Measurements from ENCODE around the gene TBCD. TPM values are rescaled to one million over a fixed set of nuclear protein-coding genes. Genes with fewer than 3 reads are reported as not detected.

Gene TBCD
- total RNA-seq, 2 experiments from 2014 or later = 71.8 to 75.3 TPM

DNA sequence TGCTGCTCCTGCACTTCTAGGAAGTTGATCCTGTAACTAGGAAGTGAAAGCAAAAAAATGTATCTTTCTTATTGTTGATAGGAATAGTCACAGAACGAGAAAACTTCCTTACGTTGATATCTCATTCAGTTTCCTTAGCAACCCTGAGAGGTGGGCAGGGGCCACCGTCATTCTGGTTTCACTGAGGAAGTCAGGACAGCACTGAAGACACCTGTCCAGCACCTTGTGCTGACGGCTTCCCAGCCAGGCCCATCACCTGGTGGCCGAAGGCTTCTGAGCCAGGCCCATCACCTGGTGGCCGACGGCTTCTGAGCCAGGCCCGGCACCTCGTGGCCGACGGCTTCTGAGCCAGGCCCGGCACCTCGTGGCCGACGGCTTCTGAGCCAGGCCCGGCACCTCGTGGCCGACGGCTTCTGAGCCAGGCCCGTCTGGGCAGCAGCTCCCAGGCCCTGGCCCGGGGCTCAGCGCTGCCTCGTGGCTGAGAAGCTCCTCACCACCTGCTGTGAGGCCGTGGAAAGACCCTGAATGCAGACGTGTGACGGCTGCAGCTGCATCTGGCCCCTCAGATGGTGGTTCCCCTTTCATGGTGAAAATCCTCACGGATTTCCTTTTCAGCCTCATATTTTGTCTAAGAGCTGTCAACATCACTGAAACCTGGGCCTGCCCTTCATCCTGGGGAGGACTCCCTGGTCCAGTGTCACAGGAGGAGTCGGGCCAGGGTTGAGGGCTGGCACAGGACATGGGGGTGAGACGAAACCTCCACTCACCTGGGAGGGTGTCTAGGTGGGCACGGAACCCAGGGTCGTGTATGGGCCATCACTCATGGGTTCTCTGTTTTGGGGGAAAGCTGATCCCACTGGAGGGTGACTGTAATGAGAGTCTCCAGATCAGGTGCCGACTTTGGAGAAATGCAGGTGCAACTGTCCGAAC lies 121.0 kb downstream of the TBCD start:
- no peak for DNase-seq
- Mint-ChIP-seq H3K27me3 (ENCODE audit: low read depth) (no peaks in the 10 kb centered on the region), H3K9me3 (no peaks in the 10 kb centered on the region), H3K27ac (no peak overlapping the region), H3K36me3 (ENCODE audit: low read depth) (peaks cover 20% of the 10 kb centered on the region), H3K4me3 (no peak overlapping the region), H3K4me1 (ENCODE audit: low read depth) (peaks cover 31% of the 10 kb centered on the region)
- intact Hi-C loops (cut with micrococcal nuclease) = no loop called here
- CTCF ChIA-PET = interaction anchor here (0.5 kb wide), 1 partner anchor 68 kb away, joined by 3 read pairs; no protein-coding TSS in a partner anchor

DNA sequence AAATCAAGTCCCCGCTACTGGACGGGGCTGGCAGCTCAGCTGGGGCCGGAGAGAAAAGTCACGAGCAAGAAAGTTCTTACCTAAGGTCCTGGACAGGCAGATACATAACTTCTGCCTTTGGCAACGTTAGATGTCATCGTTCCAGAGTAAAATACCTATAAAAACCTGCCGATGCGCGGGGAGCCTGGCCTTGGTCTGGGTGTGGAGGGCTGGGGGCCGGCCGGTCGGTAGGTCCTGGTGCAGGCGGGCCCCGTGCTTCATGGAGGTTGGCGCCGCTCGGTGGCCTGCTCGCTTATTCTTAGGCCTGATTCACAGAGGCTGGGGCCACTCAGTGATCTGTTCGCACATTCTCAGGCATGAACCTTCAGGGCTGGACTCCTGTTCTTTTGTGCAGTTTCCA lies 121.7 kb downstream of the TBCD start:
- no peak overlapping the region for H3K27ac Mint-ChIP-seq
- peaks cover 37% of the 10 kb centered on the region for H3K4me1 Mint-ChIP-seq (ENCODE audit: low read depth)
- no peaks in the 10 kb centered on the region for H3K27me3 Mint-ChIP-seq (ENCODE audit: low read depth)
- intact Hi-C loops (cut with micrococcal nuclease) = no loop called here
- no peak for DNase-seq
- no peaks in the 10 kb centered on the region for H3K9me3 Mint-ChIP-seq
- peaks cover 20% of the 10 kb centered on the region for H3K36me3 Mint-ChIP-seq (ENCODE audit: low read depth)
- no peak overlapping the region for H3K4me3 Mint-ChIP-seq
- CTCF ChIA-PET = no interaction called here

DNA sequence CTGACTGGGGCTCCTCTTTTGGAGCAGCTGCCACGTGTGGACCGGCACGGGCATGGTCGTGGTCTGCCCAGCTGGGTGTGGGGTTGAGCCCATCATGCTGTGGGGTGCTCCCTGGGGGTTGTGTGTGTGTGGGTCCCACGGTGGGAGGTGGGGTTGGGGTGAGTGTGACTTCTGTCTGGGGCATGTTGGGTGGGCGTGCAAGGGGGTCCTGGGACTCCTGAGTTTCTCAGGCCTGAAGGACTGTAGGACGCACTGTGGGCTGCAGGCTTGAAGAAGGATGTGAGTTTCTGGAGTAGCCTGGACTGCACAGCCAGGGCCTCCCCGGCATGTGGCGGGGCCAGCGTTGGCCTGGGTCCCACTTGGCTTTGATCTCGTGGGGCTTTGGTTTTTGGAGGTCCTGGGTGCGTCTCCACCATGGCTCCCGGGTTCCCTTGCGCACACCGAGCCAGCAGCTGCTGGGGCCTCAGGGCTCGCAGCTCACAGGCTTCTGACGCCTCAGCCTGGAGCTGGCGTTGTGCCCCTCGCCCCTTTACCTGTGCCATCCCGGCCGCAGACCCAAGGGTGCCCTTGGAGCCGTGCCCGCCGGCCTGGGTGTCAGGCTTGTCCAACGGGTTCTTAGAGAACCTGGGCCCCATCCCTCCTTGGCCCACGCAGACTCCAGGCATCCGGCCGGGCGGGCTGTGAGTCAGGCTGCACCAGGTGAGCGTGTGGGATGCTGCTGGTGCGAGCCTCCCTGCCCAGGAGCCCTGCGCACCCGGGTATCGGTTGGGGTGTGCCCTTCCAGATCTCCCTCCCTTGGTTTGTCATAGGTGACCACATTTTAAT lies 122.4 kb downstream of the TBCD start:
- intact Hi-C loops (cut with micrococcal nuclease) = no loop called here
- Mint-ChIP-seq H3K27ac (no peak overlapping the region), H3K4me3 (no peak overlapping the region), H3K4me1 (ENCODE audit: low read depth) (peaks cover 43% of the 10 kb centered on the region), H3K36me3 (ENCODE audit: low read depth) (peaks cover 20% of the 10 kb centered on the region), H3K27me3 (ENCODE audit: low read depth) (no peaks in the 10 kb centered on the region), H3K9me3 (no peaks in the 10 kb centered on the region)
- CTCF ChIA-PET = interaction anchor here (0.6 kb wide), 1 partner anchor 13 kb away, joined by 3 read pairs; no protein-coding TSS in a partner anchor
- DNase-seq = no peak

DNA sequence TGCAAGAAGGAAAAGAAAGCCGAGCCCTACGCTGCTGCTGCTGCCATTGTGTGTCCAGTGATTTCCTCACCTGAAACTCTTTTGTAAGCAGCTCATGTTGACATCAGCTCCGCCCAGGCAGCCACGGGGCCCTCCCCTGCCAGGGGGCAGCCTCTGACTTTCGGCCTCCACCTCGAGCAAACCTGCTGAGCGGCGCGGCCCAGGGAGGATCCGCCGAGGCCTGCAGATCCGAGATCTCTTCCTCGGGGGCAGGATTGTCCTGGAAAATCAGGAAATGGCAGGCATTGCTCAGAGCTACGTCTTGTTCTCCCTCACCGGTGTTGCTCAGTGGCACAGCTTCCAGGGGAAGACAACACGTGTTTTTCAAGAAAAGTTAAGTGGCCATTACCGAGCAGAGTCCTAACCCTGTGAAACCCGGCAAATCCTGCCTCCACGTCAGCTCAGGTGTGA lies 123.6 kb downstream of the TBCD start:
- no peak overlapping the region for H3K4me3 Mint-ChIP-seq
- H3K36me3 Mint-ChIP-seq (ENCODE audit: low read depth) = peaks cover 13% of the 10 kb centered on the region
- H3K27me3 Mint-ChIP-seq (ENCODE audit: low read depth) = no peaks in the 10 kb centered on the region
- H3K4me1 Mint-ChIP-seq (ENCODE audit: low read depth) = peaks cover 46% of the 10 kb centered on the region
- CTCF ChIA-PET = interaction anchor here (1.0 to 1.2 kb wide), 2 partner anchors 10 kb away, joined by 4 to 5 read pairs; no protein-coding TSS in a partner anchor
- DNase-seq = no peak
- no peak overlapping the region for H3K27ac Mint-ChIP-seq
- intact Hi-C loops (cut with micrococcal nuclease) = no loop called here
- no peaks in the 10 kb centered on the region for H3K9me3 Mint-ChIP-seq

DNA sequence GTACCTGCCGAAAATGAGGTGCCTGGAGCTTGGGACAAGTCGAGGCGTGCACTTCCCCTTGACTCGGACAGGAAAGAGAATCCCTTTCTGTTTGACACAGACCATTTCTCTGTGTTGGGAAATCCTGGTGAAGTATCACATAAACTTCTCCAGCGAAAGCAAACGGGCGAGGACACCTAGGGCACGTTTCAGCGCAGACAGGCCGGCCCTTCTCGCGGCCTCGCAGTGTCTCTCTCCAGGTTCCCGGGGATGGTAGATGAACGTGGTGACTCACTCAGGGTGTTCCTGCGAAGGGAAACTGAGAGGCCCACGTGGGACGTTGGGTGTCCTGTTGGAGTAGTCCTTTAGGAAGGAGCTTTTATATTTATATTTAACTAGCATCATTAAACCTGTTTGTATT lies 124.3 kb downstream of the TBCD start:
- Mint-ChIP-seq H3K4me1 (ENCODE audit: low read depth) (peaks cover 42% of the 10 kb centered on the region), H3K36me3 (ENCODE audit: low read depth) (peaks cover 10% of the 10 kb centered on the region), H3K27ac (no peak overlapping the region), H3K4me3 (no peak overlapping the region), H3K27me3 (ENCODE audit: low read depth) (no peaks in the 10 kb centered on the region), H3K9me3 (no peaks in the 10 kb centered on the region)
- CTCF ChIA-PET = interaction anchor here (0.7 to 1.2 kb wide), 2 partner anchors 9 to 10 kb away, joined by 3 to 5 read pairs; no protein-coding TSS in a partner anchor
- intact Hi-C loops (cut with micrococcal nuclease) = no loop called here
- DNase-seq = no peak

DNA sequence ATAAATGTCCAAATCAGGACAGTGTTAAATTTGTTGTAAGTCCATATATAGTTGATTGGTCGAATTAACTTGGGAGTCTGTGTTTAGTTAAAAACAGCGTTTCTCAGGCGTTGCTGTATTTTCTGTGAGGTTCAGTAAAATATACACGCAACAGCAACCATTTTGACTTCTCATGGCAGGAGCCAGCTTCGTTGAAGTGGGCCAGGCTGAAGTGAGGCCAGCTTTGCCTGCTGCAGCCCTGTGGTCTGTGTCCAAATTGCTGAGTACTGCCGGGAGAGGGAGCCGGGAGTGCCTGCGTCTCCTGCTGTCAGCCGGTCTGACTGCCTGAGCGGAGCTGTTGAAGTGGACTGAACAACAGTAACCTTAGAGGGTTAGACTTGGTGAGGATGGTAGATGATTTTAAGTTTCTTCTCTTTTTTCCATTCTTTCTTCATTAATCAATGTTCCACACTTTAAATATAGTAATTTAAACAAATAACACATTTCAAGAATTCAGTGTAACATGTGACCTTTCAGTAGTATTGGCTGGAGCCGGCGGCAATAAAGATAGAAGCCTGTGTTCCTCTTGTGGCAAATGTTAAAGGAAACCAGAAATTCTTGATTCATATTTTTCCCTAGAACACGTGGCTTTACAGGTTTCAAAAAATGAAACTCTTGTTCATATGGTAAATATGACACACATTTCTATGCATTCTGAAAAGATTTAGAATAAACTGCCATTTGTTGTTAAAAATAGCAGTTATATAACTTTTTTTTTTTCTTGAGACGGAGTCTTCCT lies 124.9 kb downstream of the TBCD start:
- peaks cover 43% of the 10 kb centered on the region for H3K4me1 Mint-ChIP-seq (ENCODE audit: low read depth)
- H3K9me3 Mint-ChIP-seq = no peaks in the 10 kb centered on the region
- DNase-seq = peak; percentile 45
- H3K27me3 Mint-ChIP-seq (ENCODE audit: low read depth) = no peaks in the 10 kb centered on the region
- H3K4me3 Mint-ChIP-seq = no peak overlapping the region
- peak overlapping the region; percentile 62 for H3K27ac Mint-ChIP-seq
- CTCF ChIA-PET = interaction anchor here (0.6 to 1.2 kb wide), 3 partner anchors 8 to 169 kb away, joined by 3 to 5 read pairs (median 3); no protein-coding TSS in a partner anchor
- intact Hi-C loops (cut with micrococcal nuclease) = loop anchor here (1.0 kb wide), 2 partner anchors 9 to 12 kb away; no protein-coding TSS in a partner anchor
- peaks cover 8% of the 10 kb centered on the region for H3K36me3 Mint-ChIP-seq (ENCODE audit: low read depth)

DNA sequence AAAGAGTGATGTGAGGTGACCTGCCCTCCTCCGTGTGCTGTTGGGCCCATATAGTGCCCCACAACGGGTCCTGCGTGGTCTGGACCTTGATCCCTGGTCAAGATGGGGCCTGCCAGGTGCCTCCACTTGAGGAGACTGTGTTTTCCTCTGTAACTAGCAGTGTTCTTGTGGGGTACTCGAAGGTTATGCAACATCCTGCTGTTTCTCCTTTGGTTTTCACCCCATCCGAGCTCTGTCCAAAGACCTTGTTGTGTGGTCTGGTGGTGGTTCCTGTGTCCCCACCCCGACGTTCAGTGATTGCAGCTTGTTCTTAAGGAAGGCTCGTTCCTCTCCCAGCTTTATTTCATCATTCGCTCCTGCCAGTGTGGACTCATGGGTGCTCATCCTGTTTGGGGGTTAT lies 126.7 kb downstream of the TBCD start:
- H3K36me3 Mint-ChIP-seq (ENCODE audit: low read depth) = peaks cover 4% of the 10 kb centered on the region
- CTCF ChIA-PET = interaction anchor here (0.7 kb wide), 1 partner anchor 513 kb away, joined by 4 read pairs; no protein-coding TSS in a partner anchor
- no peaks in the 10 kb centered on the region for H3K27me3 Mint-ChIP-seq (ENCODE audit: low read depth)
- intact Hi-C loops (cut with micrococcal nuclease) = no loop called here
- no peaks in the 10 kb centered on the region for H3K9me3 Mint-ChIP-seq
- peaks cover 60% of the 10 kb centered on the region for H3K4me1 Mint-ChIP-seq (ENCODE audit: low read depth)
- H3K27ac Mint-ChIP-seq = no peak overlapping the region
- H3K4me3 Mint-ChIP-seq = no peak overlapping the region
- DNase-seq = no peak

DNA sequence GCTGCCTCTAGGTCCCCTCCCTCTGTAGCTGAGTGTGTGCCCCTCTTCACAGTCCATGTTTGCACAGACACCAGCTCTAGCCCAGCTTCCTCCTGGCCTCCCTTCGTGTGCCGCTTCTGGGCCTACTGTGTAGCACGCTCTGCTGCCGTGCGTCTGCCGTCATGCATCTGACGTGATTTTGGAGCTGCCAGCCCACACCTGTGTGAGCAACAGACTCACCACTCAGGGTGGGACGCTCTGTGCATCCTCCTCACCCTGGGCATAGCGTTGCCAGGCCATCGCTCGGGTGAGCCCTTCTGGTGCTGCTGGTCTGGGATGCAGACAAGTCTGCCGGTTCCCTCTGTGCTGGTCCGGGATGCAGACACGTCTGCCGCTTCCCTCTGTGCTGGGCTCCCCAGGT lies 127.4 kb downstream of the TBCD start:
- Mint-ChIP-seq H3K9me3 (no peaks in the 10 kb centered on the region), H3K27me3 (ENCODE audit: low read depth) (no peaks in the 10 kb centered on the region)
- intact Hi-C loops (cut with micrococcal nuclease) = no loop called here

DNA sequence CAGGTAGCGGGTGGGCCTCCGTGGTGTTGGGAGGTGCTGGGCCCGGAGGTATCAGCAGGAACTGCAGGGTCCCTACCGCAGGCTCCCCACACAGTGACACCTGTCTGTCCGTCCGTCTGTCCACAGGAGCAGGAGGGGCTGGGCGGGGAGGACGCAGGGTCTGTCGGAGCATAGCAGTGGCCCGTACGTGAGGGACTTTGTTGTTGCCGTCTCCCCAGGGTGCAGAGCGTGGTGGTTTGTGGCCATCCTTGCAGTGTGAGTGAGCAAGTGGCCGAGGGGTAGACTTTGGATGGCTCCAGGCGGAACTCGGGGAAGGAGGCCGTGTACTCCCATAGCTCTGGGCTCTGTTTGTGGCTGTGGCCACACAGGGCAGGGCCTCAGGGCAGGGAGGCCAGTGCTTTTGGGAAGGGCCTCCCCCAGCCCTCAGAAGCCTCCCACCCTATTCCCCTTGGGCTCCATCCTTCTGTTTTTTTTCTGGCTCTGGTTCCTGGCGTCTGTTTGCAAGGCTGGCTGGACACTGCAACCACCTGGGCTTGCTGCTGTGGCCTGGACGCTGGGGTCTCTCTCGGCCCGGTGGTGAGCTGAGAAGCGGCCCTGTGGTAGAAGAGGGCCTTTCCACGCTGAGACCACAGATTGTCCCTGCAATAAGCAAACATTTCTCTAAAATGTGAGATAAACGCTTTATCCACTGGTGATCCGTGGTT lies 128.9 kb downstream of the TBCD start:
- CTCF ChIA-PET = interaction anchor here (1.4 kb wide), 1 partner anchor 100 kb away, joined by 3 read pairs; no protein-coding TSS in a partner anchor
- DNase-seq = no peak
- Mint-ChIP-seq H3K4me3 (no peak overlapping the region), H3K36me3 (ENCODE audit: low read depth) (peaks cover 3% of the 10 kb centered on the region), H3K27me3 (ENCODE audit: low read depth) (no peaks in the 10 kb centered on the region), H3K9me3 (no peaks in the 10 kb centered on the region), H3K27ac (no peak overlapping the region), H3K4me1 (ENCODE audit: low read depth) (peaks cover 81% of the 10 kb centered on the region)
- intact Hi-C loops (cut with micrococcal nuclease) = loop anchor here (5.0 kb wide), 1 partner anchor 172 kb away; no protein-coding TSS in a partner anchor

More for the DNA sequence above, 127.4 kb downstream of the TBCD start:
- Mint-ChIP-seq H3K36me3 (ENCODE audit: low read depth) (peaks cover 4% of the 10 kb centered on the region), H3K4me3 (no peak overlapping the region), H3K27ac (no peak overlapping the region), H3K4me1 (ENCODE audit: low read depth) (peaks cover 67% of the 10 kb centered on the region)
- CTCF ChIA-PET = no interaction called here
- DNase-seq = no peak

DNA sequence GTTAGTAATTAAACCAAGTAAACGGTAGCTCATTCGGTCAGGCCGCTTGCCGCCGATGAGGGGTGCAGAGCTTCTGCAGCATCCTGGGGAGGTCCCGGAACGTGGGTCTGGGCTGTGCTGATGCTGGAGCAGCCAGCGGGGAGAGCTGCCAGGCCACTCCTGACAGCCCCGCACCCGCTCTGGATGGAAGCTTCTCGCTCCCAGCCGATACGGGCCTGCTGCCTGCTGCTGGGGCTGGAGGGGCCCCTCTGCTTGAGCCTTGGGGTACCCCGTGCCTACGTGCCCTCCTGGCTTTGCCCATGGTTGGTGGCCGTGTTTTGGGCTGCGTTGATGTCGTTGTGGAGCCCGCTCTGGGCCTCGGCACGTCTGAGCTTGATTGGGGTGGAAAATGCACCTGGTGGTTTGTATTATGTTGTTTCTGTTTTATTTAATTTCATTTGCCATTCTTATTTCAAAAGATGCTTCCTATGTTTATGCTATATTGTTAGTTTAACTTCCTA lies 129.5 kb downstream of the TBCD start:
- H3K27me3 Mint-ChIP-seq (ENCODE audit: low read depth) = no peaks in the 10 kb centered on the region
- H3K27ac Mint-ChIP-seq = peak overlapping the region; percentile 89
- no peaks in the 10 kb centered on the region for H3K9me3 Mint-ChIP-seq
- no peak overlapping the region for H3K4me3 Mint-ChIP-seq
- H3K36me3 Mint-ChIP-seq (ENCODE audit: low read depth) = no peaks in the 10 kb centered on the region
- intact Hi-C loops (cut with micrococcal nuclease) = loop anchor here (5.0 kb wide), 1 partner anchor 171 kb away; no protein-coding TSS in a partner anchor
- CTCF ChIA-PET = interaction anchor here (1.4 kb wide), 1 partner anchor 101 kb away, joined by 3 read pairs; no protein-coding TSS in a partner anchor
- no peak for DNase-seq
- peaks cover 82% of the 10 kb centered on the region for H3K4me1 Mint-ChIP-seq (ENCODE audit: low read depth)
